ENCODE data around the gene DNLZ. TPM values are rescaled to one million over a fixed set of nuclear protein-coding genes. Genes with fewer than 3 reads are reported as not detected.
A peak's percentile ranks its signal among the peaks of the same experiment; 100 is the strongest.

DNLZ gene
- total and polyA plus RNA-seq, 9 of the 15 experiments (the other 6 are each of a cell fraction or from before 2014, with no cell fraction given), result 0.17 to 44.6 (median 3.4) TPM

DNA sequence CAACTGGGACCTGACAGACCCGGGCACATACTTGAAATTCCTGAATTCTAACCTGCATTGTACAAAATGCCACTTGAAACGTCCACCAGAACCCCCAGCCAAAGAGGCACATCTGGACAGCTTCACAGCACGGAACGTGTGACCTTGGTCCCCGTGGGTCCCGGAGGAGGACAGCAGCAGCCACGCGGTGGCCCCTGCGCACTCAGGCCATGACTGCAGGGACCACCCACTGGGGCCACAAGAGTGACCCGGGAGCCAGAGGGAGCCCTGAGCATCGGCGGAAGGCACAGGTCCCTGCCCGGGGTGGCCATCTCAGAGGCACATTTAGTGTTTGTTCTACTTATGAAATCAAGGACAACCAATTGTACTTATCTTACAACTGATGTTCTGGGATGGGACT is 38.5 kb upstream of the DNLZ start:
- Histone ChIP-seq H3K79me2 (ENCODE audit: control insufficient read depth, insufficient read depth, low read length) (peaks cover 31% of the 10 kb centered on the region), H3K27ac (ENCODE audit: extremely low read depth, low read depth, low read length) (no peak overlapping the region), H3K9ac (ENCODE audit: insufficient read depth in 1 of 2, low read depth in 2 of 2, low read length in 2 of 2) (no peak overlapping the region), H3K4me1 (replicated peaks in 1 of 2; ENCODE audit: control insufficient read depth in 2 of 2, insufficient read depth in 2 of 2, low read length in 2 of 2) (peaks cover 7 to 44% of the 10 kb centered on the region in 2 experiments; a peak in 4 of 5 replicates), H3K9me1 (ENCODE audit: control insufficient read depth, insufficient read depth, low read length) (no peaks in the 10 kb centered on the region), H4K20me1 (replicated peaks; ENCODE audit: control insufficient read depth, insufficient read depth, low read length) (no peaks in the 10 kb centered on the region; the same call in 1 of the 2 replicates), H2AFZ (ENCODE audit: low read depth, low read length) (no peak overlapping the region), H3K9me3 (replicated peaks; ENCODE audit: control insufficient read depth, insufficient read depth, low read depth, low read length) (no peaks in the 10 kb centered on the region), H3K4me3 (no peak overlapping the region), H3K4me2 (ENCODE audit: insufficient read depth, low read length) (no peak overlapping the region), H3K27me3 (ENCODE audit: control insufficient read depth in 2 of 2, insufficient read depth in 2 of 2, low read length in 2 of 2) (no peaks in the 10 kb centered on the region), H3K36me3 (ENCODE audit: control insufficient read depth, insufficient read depth, low read length) (peaks cover 71% of the 10 kb centered on the region)
- TF ChIP-seq RBFOX2 (IDR thresholded peaks at IDR 0.05; ENCODE audit: low read depth, low read length) (peak; percentile 53), SMAD1 (IDR thresholded peaks at IDR 0.05; ENCODE audit: low read depth, low read length, partially characterized antibody) (no peak), POLR2G (IDR thresholded peaks at IDR 0.05; ENCODE audit: low read depth, low read length) (peak; percentile 63)
- ATAC-seq, result no peak
- in situ Hi-C loops (cut with MboI), result no loop called here
- DNase-seq (ENCODE audit: extremely low read depth in 1 of 4, low spot score in 3 of 4), result no peak
- FAIRE-seq, result no peak
- 86% methylated on average over 11 of the region's 13 CpGs for WGBS (ENCODE audit: insufficient coverage, low coverage, missing lambda C conversion rate)
- POLR2A ChIA-PET, result interaction anchor here (0.6 to 1.1 kb wide), 6 partner anchors 8 to 731 kb away, joined by 3 to 4 read pairs (median 3); no protein-coding TSS in a partner anchor
- CTCF ChIA-PET (ENCODE audit: low intra/inter-chr PET ratio), result interaction anchor here (0.7 to 1.0 kb wide), 2 partner anchors 61 to 63 kb away, joined by 3 read pairs; no protein-coding TSS in a partner anchor
- intact Hi-C loops (cut with micrococcal nuclease), result no loop called here
- BruUV-seq (replicated peaks), result no TSS peak

- no TSS peak for BruUV-seq (replicated peaks)
- H3K4me1 ChIP-seq (replicated peaks in 1 of 2; ENCODE audit: control insufficient read depth in 2 of 2, insufficient read depth in 2 of 2, low read length in 2 of 2), result peaks cover 7 to 41% of the 10 kb centered on the region in 2 experiments; a peak in 4 of 5 replicates
- no peak for DNase-seq (ENCODE audit: extremely low read depth in 1 of 4, low spot score in 3 of 4)
These were observed 37.8 kb upstream of the DNLZ start for GRCh38 chr9:136401173-136401922.

More at GRCh38 chr9:136401173-136401922, 37.8 kb upstream of the DNLZ start:
- Histone ChIP-seq H3K9me3 (replicated peaks; ENCODE audit: control insufficient read depth, insufficient read depth, low read depth, low read length) (no peaks in the 10 kb centered on the region), H3K9me1 (ENCODE audit: control insufficient read depth, insufficient read depth, low read length) (no peaks in the 10 kb centered on the region), H3K36me3 (ENCODE audit: control insufficient read depth, insufficient read depth, low read length) (peaks cover 72% of the 10 kb centered on the region), H3K79me2 (ENCODE audit: control insufficient read depth, insufficient read depth, low read length) (peaks cover 28% of the 10 kb centered on the region), H3K27me3 (ENCODE audit: control insufficient read depth in 2 of 2, insufficient read depth in 2 of 2, low read length in 2 of 2) (no peaks in the 10 kb centered on the region), H3K9ac (ENCODE audit: insufficient read depth in 1 of 2, low read depth in 2 of 2, low read length in 2 of 2) (peak overlapping the region in 1 of 2 experiments; percentile 54; a peak in 2 of 4 replicates), H3K4me2 (ENCODE audit: insufficient read depth, low read length) (no peak overlapping the region), H3K27ac (ENCODE audit: extremely low read depth, low read depth, low read length) (no peak overlapping the region), H3K4me3 (no peak overlapping the region), H4K20me1 (replicated peaks; ENCODE audit: control insufficient read depth, insufficient read depth, low read length) (no peaks in the 10 kb centered on the region; the same call in 1 of the 2 replicates), H2AFZ (ENCODE audit: low read depth, low read length) (no peak overlapping the region)
- TF ChIP-seq NR4A1 (CRISPR knock-in tag; IDR thresholded peaks at IDR 0.05) (no peak), NR4A1 (tag; IDR thresholded peaks at IDR 0.05) (no peak), POLR2A (conservative IDR thresholded peaks at IDR 0.05) (peak; percentile 55), NFATC3 (IDR thresholded peaks at IDR 0.05) (no peak), SRSF7 (optimal IDR thresholded peaks at IDR 0.05; ENCODE audit: low read depth, low read length) (no peak), HIVEP1 (CRISPR knock-in tag; IDR thresholded peaks at IDR 0.05) (no peak), ZEB2 (IDR thresholded peaks at IDR 0.05) (no peak), POLR2AphosphoS5 (IDR thresholded peaks at IDR 0.05; ENCODE audit: control insufficient read depth, insufficient read depth, low read depth, low read length) (0 out of 2 replicates have a peak, but pooled peaks have one; percentile 9), MYNN (IDR thresholded peaks at IDR 0.05) (no peak), MYNN (CRISPR knock-in tag; IDR thresholded peaks at IDR 0.05) (no peak), STAT5A (IDR thresholded peaks at IDR 0.05; ENCODE audit: borderline replicate concordance, low read length) (no peak), ZC3H8 (IDR thresholded peaks at IDR 0.05) (no peak), SUPT5H (IDR thresholded peaks at IDR 0.05) (0 out of 2 replicates have a peak, but pooled peaks have one; percentile 59)
- intact Hi-C loops (cut with micrococcal nuclease), result loop anchor here (2.0 kb wide), 1 partner anchor 63 kb away; no protein-coding TSS in a partner anchor
- CTCF ChIA-PET (ENCODE audit: low intra/inter-chr PET ratio), result interaction anchor here (0.7 to 1.9 kb wide), 3 partner anchors 60 to 62 kb away, joined by 3 to 10 read pairs (median 3); no protein-coding TSS in a partner anchor
- ATAC-seq (no peak), FAIRE-seq (no peak)
- WGBS (ENCODE audit: insufficient coverage, low coverage, missing lambda C conversion rate), result 87% methylated on average over 18 of the region's 18 CpGs
- POLR2A ChIA-PET, result interaction anchor here (0.6 to 1.6 kb wide), 10 partner anchors 8 to 484 kb away, joined by 3 to 8 read pairs (median 4); no protein-coding TSS in a partner anchor
- in situ Hi-C loops (cut with MboI), result no loop called here

Measured in K562 (cell line).